HUDEP-2 (cell line): Measurements from ENCODE around the gene MYMK.

Source experiments
- DNase-seq, 76 experiments: peaks; one replicate each; lab custom pipeline; 2025; ENCODE audit not compliant: unreplicated experiment in 76 of 76; lab: John Stamatoyannopoulos, UW

Gene MYMK

DNA sequence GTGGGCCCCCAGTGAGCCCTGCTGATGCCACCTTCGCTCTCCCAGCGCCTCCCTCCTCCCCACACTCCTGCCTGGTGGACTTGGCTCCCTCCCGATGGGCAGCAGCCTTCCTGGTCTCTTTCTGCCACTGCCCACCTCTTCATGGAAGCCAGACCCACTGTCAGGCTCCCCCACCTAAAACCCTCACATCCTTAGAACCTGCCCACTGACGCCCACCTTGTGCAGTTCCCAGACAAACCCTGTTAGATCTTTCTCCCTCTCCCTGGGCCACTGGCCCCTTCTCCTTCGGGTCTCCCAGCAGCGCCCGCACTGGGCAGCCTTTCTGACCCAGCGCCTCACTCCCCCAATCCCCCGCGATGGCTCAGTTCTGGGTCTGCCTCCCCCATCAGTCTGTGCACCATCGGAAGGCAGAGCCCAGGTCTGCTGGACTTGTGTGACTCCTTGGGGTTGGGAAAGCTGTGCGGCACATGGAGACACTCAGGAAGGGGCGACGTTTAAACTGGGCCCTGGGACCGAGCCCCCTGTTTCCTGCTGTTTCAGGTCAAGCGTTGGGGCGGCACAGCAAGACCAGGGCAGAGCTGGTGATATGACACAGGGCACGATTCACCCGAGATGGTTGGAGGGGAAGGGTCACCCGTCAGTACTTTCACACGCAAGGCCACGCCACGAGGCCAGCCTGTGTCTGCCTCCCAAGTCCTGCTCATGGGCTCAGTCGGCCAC is 17.4 kb downstream of the MYMK start:
- DNase-seq = no peak

DNA sequence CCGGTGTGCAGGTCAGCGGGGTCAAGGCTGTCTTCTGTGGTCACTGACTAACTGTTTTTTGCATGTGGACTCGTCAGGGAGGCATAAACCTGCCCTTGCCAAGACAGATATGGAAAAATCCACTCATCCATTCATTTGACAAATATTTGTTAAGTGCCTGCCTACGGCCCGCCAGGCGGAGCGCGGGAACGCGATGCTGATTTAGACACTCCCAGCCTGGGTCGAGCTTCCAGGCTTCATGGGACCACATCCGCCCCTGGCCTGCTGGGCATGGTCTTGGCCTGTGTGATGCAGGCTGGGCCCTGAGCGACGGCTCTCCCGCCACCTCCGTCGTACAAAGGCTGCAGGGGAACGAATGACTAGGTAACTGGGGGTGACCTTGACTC is 18.1 kb downstream of the MYMK start:
- DNase-seq = peak in 1 of 76 experiments; percentile 19

DNA sequence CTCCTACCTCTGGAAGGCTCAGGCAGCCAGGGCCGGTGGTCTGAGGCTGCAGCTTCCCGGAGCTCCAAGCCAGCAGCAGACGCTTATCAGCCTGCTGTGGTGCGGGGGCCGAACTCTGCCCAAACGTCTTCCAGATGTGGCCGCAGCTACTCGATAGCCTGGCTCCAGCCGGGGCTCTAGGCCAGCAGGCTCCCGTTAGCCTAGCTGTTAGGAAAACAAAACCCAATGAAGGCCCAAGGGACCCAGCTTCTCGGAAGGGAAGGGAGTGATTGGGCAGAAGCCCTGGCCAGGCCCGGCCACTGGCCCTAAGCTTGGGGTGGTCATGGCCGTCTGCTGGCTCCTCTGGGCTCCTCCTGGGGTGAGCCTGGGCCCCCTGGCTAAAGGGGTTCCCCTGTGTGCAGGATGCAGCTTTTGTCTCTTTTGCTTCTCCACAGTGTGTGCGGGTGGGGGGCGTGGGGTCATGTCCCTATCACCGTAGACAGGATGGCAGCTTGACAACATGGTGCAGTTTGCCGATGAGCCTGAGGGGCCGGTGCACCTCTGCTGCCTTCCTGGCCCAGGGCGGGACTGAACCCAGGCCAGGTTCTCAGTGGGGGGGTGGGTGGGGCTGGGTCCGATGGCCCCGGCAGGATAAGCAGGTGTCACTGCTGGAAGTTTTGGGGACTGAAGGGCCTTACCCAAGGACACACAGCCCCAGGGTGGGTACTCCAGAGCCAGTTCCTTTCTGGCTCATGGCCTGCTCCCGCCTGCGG is 18.7 kb downstream of the MYMK start:
- peak in 47 of 76 experiments; percentile 3 to 71 (median 42) for DNase-seq

DNA sequence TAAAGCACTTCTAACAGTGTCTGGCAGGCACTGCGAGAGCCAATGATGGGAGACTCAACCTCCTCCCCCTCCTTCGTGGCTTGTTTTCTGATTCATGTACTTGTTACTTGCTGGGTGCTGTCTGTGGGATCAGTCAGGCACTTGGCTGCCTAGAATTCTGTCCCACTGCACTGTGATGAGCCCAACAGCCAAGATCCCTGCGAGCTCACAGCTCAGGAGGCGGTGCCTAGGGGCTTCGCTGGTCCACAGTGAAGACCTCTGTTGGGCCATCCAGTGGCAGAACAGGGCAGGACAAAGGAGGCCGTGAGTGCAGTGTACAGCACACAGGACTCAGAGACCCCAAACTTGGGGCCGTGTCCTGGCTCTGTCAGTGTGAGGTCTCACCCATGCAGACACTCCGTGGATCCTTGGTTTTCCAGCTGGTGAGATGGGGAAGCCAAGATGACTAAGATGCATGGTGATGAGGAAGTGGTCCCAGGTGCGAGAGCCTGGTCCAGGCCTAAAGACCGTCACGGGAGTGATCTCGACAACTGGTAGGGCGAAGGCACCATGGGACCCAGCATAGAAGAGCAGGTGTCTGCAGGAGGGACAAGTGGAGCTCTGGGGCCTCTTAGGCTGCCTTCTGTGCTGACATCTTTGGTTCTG is 19.5 kb downstream of the MYMK start:
- DNase-seq = no peak

DNA sequence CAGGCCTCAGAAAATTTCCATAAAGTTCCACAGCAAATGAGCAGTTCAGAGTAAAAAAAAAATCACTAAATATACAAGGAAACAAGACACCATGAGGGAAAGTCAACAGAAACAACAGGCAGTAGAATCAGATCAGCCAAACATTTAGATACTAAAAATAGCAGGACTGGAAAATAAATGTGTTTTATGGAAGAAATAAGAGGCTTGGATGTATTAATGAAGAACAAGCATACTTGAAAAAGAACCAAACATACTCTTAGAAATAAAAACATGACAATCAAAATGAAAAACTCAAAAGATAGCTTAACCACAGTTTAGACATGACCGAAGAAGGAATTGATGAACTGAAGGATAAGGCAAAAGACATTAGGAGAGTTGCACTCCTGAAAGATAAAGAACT is 22.6 kb downstream of the MYMK start:
- no peak for DNase-seq

DNA sequence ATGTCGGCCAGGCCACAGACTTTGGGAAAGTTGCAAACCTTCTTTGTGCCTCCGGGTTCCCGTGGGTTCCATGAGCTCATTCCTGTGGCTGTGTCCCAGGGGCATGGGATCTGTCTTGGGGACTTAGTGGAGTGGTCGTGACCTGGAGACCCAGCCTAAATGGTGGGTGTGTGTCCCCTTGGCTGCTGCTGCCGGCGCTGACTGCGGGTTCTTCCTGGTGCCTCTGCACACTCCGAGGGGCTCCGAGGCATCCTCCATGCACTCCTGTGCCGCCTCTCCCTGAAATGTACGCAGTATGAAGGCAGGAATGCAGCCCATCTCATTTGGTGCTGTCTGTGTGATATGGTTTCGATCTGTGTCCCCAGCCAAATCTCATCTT is 24.9 kb downstream of the MYMK start:
- no peak for DNase-seq

DNA sequence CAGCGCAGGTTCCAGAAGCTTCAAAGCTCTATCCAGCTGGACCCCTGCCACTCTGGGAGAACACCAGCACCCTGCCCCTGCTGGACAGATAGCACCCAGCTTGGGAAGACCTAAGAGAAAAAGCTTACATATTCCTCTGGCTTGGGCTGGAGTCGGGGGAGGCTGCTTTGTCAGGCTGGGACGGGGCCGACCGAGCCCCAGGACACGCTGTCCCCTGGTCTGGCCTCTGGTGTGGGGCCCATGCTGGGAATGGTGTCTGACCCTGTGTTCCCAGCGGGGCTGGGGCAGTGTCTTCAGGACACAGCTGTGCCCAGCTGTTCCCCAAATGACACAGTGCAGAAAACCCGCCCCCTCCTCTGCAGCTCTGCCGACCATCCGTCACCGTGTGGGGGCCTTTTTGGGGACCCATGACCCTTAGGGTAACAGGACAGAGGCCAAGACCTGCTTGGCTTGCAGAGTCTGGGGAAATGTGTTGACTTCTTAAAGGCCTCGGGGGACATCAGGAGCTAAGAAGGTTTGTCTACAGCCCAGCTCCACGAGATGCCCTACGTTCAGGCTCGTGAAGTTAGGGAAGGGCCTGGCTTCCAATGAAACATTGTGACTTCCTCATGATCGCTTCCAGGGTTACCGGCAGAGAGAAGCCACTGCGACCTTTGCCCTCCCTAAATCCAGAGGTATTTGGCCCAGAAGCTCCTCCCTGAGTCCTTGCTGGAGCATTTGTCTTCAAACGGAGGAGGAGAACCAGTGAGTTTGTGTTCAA is 25.4 kb downstream of the MYMK start:
- DNase-seq = no peak

DNA sequence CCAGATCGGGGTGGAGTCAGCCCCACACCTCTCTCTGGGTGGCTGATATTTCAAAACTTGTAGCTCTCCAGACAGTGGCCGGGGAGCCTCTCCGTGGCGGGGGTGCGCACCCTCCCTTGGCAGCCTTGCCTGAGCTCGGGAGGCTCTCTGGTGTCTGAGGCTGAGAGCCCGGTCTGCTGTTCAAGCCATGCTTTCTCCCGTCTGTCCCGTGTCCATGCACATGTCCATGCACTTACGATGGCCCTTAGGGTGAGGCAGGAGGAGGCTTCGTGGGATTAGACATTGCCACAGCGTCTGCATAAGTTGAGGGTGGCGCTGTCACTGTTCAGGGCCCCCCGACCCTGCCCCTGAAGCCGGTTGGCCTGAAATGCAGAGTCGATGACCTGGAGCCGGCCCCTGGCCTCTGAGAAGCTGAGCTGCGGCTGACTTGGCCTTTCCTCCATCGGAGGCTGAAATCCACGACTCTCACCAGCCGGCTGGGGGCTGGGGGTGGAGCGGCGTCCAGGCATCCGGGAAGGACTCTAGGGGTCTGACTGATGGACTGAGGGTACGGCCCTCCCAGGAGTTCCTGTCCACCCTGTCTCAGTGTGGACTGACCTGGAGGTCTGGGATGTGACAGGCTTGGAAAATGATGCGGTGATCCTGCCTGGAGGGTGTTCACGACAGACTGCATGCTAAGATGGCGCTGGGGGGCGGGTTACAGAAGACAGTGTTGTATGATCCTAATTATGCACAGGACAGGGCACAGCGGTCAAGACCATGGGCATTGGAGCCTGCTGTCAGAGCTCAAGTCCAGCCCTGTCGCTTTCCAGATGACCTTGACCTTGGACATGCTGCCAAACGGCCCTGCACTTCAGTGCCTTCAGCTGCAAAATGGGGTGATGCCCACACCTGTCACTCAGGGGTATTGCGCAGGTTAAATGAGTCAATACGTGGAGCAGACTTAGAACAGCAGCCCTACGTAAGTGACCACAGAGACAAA is 27.6 kb downstream of the MYMK start:
- no peak for DNase-seq

DNA sequence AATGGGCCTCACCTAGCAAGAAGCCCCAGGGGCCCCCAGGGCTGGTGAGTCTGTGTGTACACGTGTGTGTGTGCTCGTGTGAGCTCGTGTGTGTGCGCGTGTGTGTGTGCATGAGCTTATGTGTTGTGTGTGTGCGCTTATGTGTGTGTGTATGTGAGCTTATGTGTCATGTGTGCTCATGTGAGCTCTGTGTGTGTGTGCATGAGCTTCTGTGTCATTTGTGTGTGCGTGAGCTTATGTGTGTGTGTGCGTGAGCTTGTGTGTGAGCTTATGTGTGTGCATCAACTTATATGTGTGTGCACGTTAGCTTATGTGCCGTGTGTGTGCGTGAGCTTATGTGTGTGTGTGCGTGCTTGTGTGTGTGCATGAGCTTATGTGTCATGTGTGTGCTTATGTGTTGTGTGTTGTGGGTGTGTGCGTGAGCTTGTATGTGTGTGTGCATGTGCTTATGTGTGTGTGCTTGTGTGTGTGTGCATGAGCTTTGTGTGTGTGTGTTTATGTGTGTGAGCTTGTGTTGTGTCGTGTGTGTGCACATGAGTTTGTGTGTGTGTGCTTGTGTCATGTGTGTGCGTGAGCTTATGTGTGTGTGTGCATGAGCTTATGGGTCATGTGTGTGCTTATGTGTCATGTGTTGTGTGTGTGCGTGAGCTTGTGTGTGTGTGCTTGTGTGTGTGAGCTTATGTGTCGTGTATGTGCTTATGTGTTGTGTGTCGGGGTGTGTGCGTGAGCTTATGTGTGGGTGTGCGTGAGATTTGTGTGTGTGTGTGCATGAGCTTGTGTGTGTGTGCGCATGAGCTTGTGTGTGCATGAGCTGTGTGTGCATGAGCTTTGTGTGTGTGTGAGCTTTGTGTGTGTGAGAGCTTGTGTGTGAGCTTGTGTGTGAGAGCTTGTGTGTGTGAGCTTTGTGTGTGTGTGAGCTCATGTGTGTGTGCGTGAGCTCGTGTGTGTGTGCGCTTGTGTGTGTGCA is 29.1 kb downstream of the MYMK start:
- no peak for DNase-seq

DNA sequence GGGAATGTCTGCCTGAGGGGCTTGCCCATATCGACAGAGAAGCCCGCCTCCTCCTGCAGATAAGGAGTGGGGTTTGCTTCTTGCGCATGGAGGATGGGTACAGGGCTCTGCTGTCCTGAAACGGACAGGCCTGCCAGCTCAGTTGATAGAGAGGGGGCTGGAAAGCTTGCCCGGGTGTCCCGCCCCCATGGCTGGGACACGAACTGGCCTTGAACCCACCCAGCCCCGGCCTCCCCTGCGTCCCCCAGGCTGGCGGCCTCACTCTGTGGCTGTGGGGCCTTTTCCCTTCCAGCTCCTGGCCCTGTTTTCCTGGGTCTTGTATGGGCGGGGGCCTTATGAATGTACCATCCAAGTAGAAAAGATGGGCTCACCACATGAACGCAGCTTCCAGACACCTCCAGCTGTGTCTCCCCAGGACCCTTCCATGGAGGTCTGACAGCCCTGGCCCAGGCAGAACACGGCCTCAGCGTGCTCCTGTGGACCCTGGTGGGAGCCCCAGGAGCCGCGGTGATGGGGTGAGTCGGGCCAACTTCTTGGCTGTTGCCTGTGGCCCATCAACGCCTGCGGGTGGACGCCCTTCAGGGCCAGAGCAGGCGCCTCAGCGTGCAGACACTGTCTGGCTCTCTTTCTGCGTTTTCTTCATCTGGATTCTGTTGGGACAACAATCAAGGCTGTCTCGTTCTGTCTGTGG is 30.0 kb downstream of the MYMK start:
- no peak for DNase-seq

DNA sequence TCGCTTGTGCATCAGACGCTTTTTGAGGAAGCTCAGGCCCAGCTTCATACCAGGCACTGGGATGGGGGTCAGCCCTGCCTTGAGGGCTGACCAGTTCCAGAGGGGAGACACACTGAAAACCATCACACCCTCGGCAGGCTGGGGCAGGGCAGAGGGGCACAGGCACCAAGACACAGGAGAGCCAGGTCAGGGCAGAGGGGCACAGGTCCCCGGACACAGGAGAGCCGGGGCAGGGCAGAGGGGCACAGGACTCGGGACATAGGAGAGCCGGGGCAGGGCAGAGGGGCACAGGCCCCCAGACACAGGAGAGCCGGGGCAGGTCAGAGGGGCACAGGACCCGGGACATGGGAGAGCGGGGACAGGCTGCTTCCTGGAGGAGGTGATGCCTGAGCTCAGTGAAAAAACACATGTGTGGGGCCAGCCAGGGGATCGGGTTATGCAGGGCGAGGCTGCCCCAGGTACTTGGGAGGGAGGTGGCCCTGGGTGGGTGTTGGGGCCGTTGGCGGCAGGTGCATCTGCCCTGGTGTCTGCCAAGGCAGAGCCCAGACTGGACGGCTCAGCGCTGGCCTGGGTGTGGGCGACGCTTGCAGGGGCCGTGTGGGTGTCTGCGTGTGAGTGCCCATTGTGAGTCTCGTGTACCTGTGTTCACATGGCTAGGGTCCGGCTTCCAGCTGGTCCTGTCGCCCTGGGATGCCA is 30.8 kb downstream of the MYMK start:
- DNase-seq = no peak

DNA sequence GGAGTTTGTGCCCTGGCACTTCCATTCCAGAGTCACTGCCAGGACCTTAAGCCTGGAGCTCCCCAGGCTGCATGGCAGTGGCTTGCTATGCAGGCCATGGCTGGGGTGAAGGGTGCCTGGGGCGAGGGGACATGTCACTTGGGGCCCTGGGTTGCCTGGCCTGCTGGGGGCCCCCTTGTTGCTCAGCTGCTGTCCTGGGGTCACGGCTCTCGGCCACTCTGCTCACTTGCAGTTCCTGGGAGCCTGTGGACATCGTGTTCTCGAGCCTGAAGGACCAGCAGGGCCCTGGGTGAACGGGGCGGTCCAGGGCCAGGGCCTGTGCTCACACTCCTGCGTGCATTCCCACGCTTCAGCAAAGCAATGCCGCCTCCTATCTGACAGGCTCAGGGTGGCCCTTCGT is 31.3 kb downstream of the MYMK start:
- no peak for DNase-seq

DNA sequence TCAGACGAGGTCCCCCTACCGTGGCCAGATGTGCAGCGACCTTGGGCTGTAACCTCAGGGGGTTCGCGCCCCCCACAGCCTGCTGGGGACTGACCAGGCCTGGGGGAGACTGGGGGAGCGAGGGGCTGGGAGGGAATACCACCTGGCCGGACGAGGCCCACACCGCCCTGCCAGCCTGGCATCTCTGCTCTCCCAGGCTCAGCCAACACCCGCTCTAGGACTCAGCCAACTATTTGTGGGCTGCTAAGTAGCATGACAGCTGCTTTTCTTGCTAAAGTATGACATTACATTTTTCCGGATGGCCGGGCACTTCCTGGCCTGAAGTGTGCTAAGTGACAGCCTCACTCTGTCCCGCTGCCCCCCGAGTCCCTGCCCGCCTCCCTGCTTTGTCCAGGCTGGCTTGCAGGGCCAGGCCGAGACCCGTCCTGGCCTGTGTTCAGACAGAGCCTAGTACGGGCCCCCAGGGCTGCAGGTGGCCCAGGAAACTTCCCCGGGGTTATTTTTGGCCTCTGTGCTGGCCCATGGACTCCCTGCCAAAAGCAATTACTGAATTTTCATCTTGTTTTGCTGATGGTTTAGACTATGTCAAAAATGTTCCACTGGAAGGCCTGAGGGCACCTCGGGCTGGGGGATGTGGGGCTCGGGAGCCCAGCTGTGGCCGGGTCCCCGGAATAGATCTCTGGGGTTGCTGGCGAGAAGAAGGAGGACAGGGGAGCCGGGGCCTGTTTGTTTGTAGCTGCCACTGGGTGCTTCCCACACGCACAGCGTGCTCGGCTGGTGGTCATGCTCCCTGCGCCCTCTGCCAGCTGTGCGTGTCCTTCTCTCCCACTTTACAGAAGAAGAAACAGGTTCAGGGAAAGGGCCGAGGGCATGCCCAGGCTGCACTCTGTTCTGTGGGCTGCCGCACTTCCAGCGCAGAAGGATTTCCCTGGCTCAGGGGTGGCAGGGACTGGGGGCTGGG is 32.4 kb downstream of the MYMK start:
- no peak for DNase-seq

DNA sequence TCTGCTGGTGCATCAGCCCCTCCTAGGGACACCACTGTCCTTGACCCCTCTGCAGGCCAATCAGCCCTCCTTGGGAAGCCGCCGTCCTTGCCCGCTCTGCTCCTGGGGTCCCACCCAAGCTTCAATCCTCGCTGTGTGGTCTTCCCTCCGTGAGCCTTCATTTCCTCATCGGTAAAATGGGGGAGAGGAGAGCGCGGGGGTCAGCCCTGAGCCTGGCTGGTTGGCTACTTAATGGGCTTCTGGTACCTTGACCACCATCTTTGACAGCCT is 33.2 kb downstream of the MYMK start:
- DNase-seq = no peak

DNA sequence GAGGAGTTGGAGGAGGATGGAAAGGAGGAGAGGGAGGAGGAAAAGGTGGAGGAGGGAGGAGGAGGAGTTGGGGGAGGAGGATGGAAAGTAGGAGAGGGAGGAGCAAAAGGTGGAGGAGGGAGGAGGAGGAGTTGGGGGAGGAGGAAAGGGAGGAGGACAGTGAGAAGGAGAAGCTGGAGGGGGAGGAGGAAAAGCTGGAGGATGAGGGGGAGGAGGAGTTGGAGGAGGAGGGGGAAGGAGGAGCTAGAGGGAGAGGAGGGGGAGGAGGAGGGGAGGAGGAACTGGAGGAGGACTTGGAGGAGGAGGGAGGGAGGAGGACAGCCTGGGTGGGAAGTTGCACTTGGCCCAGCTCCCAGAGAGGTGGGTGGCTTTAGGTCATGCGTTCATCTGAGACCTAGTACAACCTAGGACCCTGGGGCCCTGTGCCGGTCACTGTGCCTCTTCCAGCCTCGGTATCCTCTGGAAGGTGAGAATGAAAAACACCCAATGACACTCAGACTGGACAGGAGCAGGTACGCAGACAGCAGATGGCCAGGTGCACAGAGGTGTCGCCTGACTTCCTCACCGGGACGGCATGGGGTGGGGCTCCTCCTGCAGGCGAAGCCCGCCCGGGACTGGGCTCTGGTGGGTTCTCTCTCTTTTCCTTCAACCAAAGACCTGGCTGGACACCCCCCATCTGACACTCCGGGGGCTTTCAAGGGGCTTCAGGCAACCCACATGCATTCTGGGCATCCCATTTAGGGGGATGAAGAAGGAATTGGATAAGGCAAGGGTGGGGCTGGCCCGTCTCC is 33.7 kb downstream of the MYMK start:
- peak in 3 of 76 experiments; percentile 14 to 27 (median 17) for DNase-seq

DNA sequence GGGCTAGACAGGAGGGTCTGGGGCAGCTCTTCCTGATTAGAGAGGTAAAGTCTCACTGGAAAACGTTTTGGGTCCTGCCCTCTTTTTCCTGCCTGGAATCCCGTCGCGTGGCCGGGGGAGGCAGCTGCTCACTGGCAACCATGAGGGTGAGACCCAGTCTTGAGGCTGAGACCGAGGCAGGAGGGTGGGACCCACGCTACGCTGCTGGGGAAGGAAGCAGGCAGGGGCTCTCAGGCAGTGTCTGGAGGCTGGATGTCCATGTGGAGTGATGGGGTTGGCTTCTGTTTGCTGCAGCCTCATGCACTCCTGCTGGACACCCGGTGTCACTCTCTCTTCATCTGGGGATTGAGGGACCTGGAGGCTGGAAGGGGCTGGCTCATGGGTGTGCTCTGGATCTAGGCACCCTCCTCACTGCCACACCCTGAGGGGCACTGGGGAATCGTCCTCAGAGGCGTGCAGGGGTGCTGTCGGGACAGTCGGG is 34.5 kb downstream of the MYMK start:
- no peak for DNase-seq
